Stimulated activated CD4-positive, alpha-beta T cell treated with anti-CD3 and anti-CD28 coated beads, Interleukin-4, amount 100 ng/mL, for 1 hour (primary cell): Measurements from ENCODE around the gene CDON.
"Not testable (repeated sequence)": the region's sequence is repeated elsewhere in the genome, so short reads cannot be mapped to it uniquely, and the experiment has no call there.

Experiments
- DNase-seq: peaks from one replicate; pipeline ENCODE4 v3.0.0-alpha.2; 2020

CDON gene

GRCh38 chr11:125987066-125987641, 75.5 kb downstream of the CDON start:
- no peak for DNase-seq

DNA sequence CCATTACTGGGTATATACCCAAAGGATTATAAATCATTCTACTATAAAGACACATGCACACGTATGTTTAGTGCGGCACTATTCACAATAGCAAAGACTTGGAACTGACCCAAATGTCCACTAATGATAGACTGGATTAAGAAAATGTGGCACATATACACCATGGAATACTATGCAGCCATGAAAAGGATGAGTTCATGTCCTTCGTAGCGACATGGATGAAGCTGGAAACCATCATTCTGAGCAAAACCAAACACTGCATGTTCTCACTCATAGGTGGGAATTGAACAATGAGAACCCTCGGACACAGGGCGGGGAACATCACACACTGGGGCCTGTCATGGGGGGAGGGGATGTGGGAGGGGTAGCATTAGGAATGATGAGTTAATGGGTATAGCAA, 76.7 kb downstream of the CDON start:
- DNase-seq: not testable (repeated sequence)

- no peak for DNase-seq
Observed at GRCh38 chr11:125982348-125982730, 80.3 kb downstream of the CDON start.

- no peak for DNase-seq
Observed at GRCh38 chr11:125980436-125980835, 82.2 kb downstream of the CDON start.

DNA sequence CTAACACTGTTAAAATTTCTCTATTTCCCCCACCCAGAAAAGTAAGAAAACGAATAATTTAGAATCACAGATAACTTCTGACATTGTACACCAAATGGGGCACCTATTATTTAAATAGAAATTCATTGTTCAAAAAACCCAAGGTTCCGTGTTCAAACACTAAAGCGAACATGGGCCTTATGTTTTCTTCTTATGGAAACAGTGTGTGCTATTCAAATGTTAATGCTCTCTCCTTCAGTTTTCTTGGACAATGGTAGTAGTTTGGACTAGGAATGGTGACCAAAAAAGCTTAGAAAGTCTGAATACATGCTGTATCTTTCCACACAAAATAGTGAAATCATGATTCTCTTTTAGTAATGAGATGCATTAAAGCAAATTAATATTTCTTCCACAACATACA, 83.2 kb downstream of the CDON start:
- DNase-seq: no peak

- no peak for DNase-seq
Observed at GRCh38 chr11:125978778-125979407, 83.8 kb downstream of the CDON start.

DNA sequence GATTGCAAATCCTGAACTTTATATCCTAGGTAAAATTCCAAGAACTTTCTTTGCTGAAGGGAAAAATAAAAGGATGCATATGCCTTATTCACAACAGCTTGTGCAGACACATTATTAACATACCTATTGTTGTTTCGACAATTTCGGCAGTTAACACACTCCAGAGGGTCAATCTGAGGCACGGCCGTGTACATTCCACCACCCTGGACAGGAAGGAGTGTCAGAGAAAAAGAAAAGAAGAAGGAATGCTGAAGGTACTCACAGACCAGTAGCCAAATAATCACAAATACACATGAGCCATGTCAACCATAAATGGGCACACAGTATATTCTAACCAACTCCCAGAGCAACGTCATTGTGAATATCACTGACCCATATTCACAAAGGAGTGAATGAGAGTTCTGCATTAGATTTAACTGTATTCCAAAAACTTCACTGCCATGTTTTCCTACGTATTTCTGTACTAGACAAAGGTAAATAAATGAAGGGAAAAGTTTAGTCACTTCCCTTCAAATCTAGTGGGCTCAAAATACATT, 84.4 kb downstream of the CDON start:
- no peak for DNase-seq

DNA sequence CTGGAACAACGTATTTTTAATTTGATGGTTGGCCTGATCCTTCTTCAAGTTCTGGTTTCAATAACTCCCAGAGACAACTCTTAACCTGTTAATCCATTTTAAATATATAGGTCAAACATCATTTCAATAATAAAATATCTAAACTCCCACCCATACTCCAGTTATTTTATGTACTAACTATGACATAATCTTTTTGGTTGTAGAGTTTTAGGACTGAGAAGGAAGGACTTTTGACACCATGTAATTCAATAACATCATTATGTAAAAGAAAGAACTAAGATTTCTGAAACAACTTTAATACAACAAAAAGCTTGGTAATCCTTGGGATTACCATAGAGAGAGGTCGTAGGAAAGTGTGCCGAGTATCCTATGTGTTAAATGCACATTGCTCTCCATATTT, 85.3 kb downstream of the CDON start:
- no peak for DNase-seq

DNA sequence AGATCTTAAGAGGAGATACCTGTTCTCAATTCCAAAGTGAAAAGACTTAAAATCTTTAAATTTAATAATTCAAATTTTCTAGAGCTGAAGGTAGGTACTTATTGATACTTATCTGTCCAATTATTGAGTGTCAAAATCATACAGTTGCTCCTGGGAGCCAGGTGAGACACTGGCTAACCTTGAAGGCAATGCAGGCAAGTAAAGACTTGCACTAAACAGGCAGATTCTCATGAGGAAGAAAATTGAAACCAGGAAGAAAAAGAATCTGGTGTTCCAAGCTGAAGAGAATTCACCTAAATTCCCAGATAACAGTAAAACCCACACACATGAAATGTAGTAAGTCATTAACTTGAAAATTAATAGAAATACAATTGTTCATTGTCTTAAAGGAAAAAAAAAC, 86.5 kb downstream of the CDON start:
- no peak for DNase-seq

DNA sequence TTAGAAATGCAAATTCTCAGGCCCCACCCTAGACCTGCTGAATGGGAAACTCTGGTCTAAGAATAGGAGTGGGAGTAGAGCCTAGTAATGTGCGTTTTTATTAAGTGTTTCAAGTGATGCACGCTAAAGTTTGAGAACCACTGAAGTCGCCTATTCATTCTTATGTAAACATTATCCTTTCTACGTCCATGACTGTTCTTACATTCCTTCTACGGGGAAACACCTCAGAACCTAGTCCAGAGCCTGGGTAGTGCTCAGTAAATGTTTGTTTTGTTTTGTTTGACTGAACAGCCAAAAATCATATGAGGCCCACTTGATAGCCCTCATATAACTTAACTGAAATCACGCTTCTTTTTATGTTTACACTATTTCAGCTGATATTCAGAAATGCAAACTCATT, 87.0 kb downstream of the CDON start:
- no peak for DNase-seq

- DNase-seq: no peak
Observed at GRCh38 chr11:125974284-125974683, 88.4 kb downstream of the CDON start.

DNA sequence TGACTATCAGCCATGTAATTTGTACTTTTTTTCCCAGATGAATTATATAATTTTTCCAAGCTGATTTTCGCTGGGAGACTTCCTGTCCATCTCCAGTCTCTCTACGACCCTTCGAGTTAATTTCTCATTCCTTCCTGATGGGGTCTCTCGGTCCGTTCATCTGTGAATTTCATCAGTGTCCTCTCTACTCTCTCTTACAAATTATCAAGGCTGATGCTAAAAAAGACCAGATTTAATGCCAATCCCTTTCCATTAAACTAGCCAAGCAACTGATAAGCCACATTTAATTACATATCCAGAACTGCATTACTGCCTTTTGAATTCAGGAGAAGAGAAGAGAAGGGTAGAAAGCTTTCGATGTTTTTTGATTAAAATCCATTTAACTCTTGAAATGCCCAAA, 91.0 kb downstream of the CDON start:
- DNase-seq: no peak

DNA sequence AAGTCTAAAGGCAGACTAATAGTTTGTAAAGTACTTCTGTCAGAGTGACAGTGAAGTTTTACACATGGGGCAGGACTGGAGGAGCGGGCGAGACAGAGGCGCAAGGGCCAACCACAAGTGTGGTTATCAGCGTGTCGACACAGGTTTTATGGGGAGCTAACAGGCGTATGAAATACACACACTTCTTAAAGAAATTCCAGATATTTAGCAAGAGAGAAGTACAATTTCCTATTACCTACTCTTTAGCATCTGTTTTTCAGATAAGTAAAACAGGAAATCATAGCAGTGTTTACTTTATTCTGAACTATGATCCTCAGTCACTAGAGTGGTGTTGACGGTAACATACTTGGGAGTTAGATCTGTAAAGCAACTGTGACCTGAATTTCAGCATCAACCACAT, 94.3 kb downstream of the CDON start:
- DNase-seq: no peak

GRCh38 chr11:125967515-125967914, 95.2 kb downstream of the CDON start:
- DNase-seq: no peak

- DNase-seq: no peak
Observed at GRCh38 chr11:125960771-125961170, 101.9 kb downstream of the CDON start.

- DNase-seq: no peak
Observed at GRCh38 chr11:125959931-125960330, 102.7 kb downstream of the CDON start.

DNA sequence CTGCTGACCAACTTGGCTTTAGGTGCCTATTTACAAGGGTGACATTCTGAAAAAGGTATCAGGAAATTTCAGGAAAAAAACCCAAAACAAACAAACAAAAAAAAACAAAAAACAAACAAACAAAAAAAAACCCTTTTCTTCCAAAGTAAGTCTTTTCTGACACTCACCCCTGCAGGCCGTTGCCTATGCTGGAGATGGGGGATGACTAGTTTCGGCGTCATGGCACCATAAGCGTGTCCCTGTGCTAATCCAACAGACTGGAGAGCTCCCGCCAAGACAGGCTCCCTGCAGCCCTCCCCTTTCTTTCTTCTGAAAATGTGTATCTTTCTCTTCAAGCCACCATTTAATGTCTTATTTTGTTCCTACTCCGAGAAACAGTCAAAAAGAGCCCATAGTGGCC, 103.2 kb downstream of the CDON start:
- DNase-seq: no peak

DNA sequence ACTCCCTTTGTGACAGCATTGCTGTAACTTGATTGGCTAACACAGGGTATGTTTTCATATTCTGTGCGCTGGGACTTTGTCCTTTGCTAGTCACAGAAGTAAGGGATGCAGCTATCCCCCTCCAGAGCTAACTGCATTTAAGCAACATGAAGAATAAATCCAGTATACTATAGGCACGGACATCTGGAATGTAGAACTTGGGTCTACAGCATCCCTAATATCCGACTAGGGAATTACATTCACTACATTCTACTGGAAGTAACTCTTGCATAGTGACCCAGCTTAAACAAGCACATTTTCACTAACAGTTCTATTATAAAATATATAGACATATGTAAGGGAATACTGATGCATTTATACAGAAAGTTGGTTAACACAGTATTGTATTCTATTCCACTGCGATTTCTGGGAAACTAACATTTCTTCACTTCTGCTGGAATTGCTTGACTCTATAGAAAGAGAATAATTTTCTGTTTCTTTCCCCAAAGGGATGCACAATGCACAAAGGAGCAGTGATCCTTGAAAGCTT, 103.7 kb downstream of the CDON start:
- no peak for DNase-seq

GRCh38 chr11:125957618-125958332, 104.9 kb downstream of the CDON start:
- no peak for DNase-seq

GRCh38 chr11:125956391-125957134, 106.1 kb downstream of the CDON start:
- no peak for DNase-seq

DNA sequence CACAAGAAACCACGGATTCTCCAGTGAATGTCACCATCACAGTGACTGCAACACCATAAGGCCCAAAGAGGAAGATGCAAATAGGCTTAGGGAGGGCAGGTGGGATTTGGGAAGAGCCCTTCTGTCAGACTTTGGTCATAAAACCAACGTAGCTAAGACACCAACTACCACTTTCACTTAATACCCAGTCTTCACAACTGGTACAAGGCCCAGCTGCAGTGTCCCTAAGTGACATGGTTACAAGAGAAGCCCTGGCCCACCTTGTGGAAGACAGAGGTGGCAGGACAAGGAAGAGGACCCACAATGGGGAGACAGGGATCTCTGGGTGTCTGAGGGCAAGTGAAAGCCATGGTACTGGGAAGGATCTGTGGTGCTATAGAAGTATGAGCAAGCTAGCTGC, 106.8 kb downstream of the CDON start:
- no peak for DNase-seq

DNA sequence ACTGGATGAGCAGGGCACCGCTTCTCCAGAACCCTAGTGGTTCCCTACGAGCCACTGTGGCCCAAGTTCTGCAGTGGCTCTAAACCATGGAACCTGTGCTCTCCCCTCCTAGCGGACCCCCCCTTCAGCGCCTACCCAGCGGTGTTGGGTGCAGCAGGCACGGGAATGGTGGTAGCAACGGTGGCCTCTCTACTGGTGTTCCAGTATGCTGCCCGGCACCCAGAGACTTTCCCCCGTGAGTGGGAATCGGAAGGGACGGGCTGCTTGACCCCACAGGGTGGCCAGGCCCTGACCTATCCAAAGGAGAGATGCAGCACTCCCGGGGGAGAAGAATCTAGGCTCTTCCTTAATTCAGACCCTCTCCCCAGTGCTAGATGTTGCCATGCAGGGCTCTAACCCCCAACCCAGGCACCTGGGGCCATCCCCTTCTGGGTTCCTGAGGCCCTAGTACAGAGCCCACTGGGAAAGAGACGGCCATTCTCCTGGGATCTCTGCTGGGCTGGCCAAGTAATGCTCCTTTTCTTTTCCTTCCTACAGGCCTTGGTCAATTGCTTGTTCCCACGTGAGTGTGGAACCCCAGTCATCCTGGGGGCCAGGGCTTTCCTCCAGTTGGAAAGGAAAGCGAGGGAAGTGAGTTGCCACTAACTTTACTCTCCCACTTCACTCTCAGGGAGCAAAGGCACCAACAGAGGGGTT, 107.6 kb downstream of the CDON start:
- no peak for DNase-seq
